Sigmoid colon (tissue), 7 donors: ENCODE data around the gene TRAF4. TPM values are rescaled to one million over a fixed set of nuclear protein-coding genes. Genes with fewer than 3 reads are reported as not detected.
"Not testable (repeated sequence)": the region's sequence is repeated elsewhere in the genome, so short reads cannot be mapped to it uniquely, and the experiment has no call there.

Experiments used
- DNase-seq: peaks from one replicate; pipeline ENCODE4 v3.0.0-alpha.2; 2019
- H3K27ac ChIP-seq, 4 donors: fragments of 200-600 bp; sonication (generic); one replicate each; pipeline ENCODE4 v1.5.1; 2016 to 2019; ENCODE audit warnings: mild to moderate bottlenecking in 1 of 4
- H3K27me3 ChIP-seq, 3 donors: fragments of 200-600 bp; sonication (generic); one replicate each; pipeline ENCODE4 v1.5.1; 2019; ENCODE audit warnings: mild to moderate bottlenecking in 1 of 3
- H3K36me3 ChIP-seq, 4 donors: fragments of 200-600 bp; sonication (generic); one replicate each; pipeline ENCODE4 v1.5.1; 2016 to 2019
- H3K4me1 ChIP-seq, 4 donors: fragments of 200-600 bp; sonication (generic); one replicate each; pipeline ENCODE4 v1.5.1; 2017 to 2019
- H3K4me3 ChIP-seq, 4 donors: fragments of 200-600 bp; sonication (generic); one replicate each; pipeline ENCODE4 v1.5.1; 2017 to 2019; ENCODE audit warnings: mild to moderate bottlenecking in 2 of 4, moderate library complexity in 1 of 4
- H3K9me3 ChIP-seq, 4 donors: fragments of 200-600 bp in 3 of 4; sonication (generic) in 3 of 4; one replicate each; pipeline versions ENCODE4 v1.5.1 to v1.6.1; 2013 to 2019
- EP300 ChIP-seq, 4 donors: sonication (generic); formaldehyde crosslinking; IDR thresholded peaks; one replicate each; pipeline ENCODE4 v1.6.1; 2017; ENCODE audit warnings: antibody characterized with exemption in 4 of 4
- POLR2A ChIP-seq, 2 donors: fragments of 450-650 bp; IDR thresholded peaks; one replicate each; pipeline ENCODE4 v1.6.1; 2016; ENCODE audit warnings: antibody characterized with exemption in 2 of 2, mild to moderate bottlenecking in 2 of 2, moderate library complexity in 2 of 2
- POLR2AphosphoS5 ChIP-seq, 4 donors: sonication (generic); formaldehyde crosslinking; IDR thresholded peaks; one replicate each; pipeline ENCODE4 v1.6.1; 2017; ENCODE audit warnings: antibody characterized with exemption in 4 of 4
- WGBS, 2 donors: extraction: QIAGEN DNeasy Blood & Tissue Kit; methylation state at CpG; one replicate each; pipeline ENCODE4 v1.1.7; 2013; 5-methylcytosine and 5-hydroxymethylcytosine counted together
- intact Hi-C: fragments of 100-400 bp; cut with DNase I; formaldehyde crosslinking; loops from one replicate; pipeline ENCODE4 v1.15.1; 2023
- polyA plus RNA-seq, 3 donors: library from polyadenylated mRNA; stranded (reverse); fragments of 200-250 nt; gene quantifications; one replicate each; pipeline ENCODE4 v1.2.3, GENCODE V29; 2013
- total RNA-seq, 4 donors: library from RNA; depleted of rRNA; stranded (reverse); fragments of >200 nt; gene quantifications; one replicate each; pipeline ENCODE4 v1.1.0, GENCODE V29; 2016
- TF ChIP-seq, protein P1 (sequence below), 4 experiments: fragments of 450-650 bp in 3 of 4; fragments of 200-600 bp in 1 of 4; IDR thresholded peaks; one replicate each; pipeline ENCODE4 v1.5.1; 2016 to 2019; ENCODE audit warnings: antibody characterized with exemption in 4 of 4, mild to moderate bottlenecking in 3 of 4, moderate library complexity in 2 of 4
- donor health status: healthy with polysubstance abuse.
- donor health status: Bipolar disorder and iron deficiency.
- donor health status: healthy.

The TRAF4 gene
- total and polyA plus RNA-seq, 7 donors: 3.9 to 94.1 (median 11.6) TPM

DNA sequence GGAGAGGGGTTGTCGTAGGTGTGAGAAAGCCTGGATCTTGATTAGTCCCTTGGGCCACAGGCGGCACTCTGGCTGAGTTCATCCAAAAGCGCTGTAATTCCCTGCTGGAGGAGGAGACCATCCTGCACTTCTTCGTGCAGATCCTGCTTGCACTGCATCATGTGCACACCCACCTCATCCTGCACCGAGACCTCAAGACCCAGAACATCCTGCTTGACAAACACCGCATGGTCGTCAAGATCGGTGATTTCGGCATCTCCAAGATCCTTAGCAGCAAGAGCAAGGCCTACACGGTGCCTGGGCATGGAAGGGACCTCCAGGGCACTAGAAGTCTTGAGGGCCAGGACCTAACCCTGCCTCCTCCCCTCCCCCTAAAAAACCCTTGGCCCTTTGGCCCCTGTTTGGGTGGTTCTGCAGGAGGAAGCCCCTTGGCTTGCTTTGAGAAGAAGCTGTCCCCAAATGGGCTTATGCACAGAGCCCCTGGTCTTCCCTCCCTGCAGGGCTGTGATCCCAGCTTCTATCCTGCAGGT is 9.0 kb upstream of the TRAF4 start:
- H3K27me3 ChIP-seq: no peaks in the 10 kb centered on the region
- H3K36me3 ChIP-seq: no peaks in the 10 kb centered on the region
- no peak for TF ChIP-seq POLR2AphosphoS5 (IDR thresholded peaks at IDR 0.05)
- TF ChIP-seq POLR2A (IDR thresholded peaks at IDR 0.05): no peak
- TF ChIP-seq EP300 (IDR thresholded peaks at IDR 0.05): no peak
- TF ChIP-seq, protein P1, sequence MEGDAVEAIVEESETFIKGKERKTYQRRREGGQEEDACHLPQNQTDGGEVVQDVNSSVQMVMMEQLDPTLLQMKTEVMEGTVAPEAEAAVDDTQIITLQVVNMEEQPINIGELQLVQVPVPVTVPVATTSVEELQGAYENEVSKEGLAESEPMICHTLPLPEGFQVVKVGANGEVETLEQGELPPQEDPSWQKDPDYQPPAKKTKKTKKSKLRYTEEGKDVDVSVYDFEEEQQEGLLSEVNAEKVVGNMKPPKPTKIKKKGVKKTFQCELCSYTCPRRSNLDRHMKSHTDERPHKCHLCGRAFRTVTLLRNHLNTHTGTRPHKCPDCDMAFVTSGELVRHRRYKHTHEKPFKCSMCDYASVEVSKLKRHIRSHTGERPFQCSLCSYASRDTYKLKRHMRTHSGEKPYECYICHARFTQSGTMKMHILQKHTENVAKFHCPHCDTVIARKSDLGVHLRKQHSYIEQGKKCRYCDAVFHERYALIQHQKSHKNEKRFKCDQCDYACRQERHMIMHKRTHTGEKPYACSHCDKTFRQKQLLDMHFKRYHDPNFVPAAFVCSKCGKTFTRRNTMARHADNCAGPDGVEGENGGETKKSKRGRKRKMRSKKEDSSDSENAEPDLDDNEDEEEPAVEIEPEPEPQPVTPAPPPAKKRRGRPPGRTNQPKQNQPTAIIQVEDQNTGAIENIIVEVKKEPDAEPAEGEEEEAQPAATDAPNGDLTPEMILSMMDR (IDR thresholded peaks at IDR 0.05): no peak
- H3K9me3 ChIP-seq: no peaks in the 10 kb centered on the region
- intact Hi-C loops: no loop called here
- no peak overlapping the region for H3K4me3 ChIP-seq
- 89 to 92% methylated on average over 10 of the region's 10 CpGs for WGBS, 2 donors
- no peak overlapping the region for H3K27ac ChIP-seq
- H3K4me1 ChIP-seq: no peaks in the 10 kb centered on the region
- DNase-seq: no peak

DNA sequence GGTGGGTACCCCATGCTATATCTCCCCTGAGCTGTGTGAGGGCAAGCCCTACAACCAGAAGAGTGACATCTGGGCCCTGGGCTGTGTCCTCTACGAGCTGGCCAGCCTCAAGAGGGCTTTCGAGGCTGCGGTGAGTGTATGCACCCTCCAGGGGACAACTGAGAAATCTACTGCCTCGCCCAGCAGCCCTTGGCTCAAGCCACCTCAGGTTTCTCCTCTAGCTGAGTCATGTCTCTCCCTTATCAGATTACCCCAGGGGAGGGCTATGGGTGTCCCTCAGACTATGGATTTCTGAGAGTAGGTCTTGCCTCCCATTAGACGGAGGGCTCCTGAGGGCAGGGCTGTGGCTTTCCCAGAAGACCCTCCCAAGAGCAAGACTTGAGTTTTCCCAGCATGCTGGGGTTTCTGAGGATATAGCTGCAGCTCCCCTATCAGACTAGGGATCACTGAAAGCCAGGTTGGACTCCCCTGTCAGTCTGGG is 8.5 kb upstream of the TRAF4 start:
- no peak for TF ChIP-seq POLR2A (IDR thresholded peaks at IDR 0.05)
- no peak for TF ChIP-seq POLR2AphosphoS5 (IDR thresholded peaks at IDR 0.05)
- TF ChIP-seq EP300 (IDR thresholded peaks at IDR 0.05): no peak
- TF ChIP-seq, protein P1 (IDR thresholded peaks at IDR 0.05): no peak
- intact Hi-C loops: no loop called here
- DNase-seq: no peak
- 80 to 86% methylated on average over 5 of the region's 5 CpGs for WGBS, 2 donors
- no peaks in the 10 kb centered on the region for H3K36me3 ChIP-seq
- no peaks in the 10 kb centered on the region for H3K4me1 ChIP-seq
- H3K9me3 ChIP-seq: no peaks in the 10 kb centered on the region
- no peak overlapping the region for H3K4me3 ChIP-seq
- H3K27me3 ChIP-seq: no peaks in the 10 kb centered on the region
- no peak overlapping the region for H3K27ac ChIP-seq

DNA sequence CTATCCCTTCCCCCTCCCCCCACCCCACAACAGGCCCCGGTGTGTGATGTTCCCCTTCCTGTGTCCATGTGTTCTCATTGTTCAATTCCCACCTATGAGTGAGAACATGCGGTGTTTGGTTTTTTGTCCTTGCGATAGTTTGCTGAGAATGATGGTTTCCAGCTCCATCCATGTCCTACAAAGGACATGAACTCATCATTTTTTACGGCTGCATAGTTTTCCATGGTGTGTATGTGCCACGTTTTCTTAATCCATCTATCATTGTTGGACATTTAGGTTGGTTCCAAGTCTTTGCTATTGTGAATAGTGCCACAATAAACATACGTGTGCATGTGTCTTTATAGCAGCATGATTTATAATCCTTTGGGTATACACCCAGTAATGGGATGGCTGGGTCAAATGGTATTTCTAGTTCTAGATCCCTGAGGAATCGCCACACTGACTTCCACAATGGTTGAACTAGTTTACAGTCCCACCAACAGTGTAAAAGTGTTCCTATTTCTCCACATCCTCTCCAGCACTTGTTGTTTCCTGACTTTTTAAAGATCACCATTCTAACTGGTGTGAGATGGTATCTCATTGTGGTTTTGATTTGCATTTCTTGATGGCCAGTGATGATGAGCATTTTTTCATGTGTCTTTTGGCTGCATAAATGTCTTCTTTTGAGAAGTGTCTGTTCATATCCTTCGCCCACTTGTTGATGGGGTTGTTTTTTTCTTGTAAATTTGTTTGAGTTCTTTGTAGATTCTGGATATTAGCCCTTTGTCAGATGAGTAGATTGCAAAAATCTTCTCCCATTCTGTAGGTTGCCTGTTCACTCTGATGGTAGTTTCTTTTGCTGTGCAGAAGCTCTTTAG is 7.7 kb upstream of the TRAF4 start:
- H3K36me3 ChIP-seq, DNase-seq, H3K27me3 ChIP-seq, H3K27ac ChIP-seq, H3K4me3 ChIP-seq, intact Hi-C loops, H3K4me1 ChIP-seq, H3K9me3 ChIP-seq: not testable (repeated sequence)
- 92 to 95% methylated on average over 5 of the region's 8 CpGs for WGBS, 2 donors

DNA sequence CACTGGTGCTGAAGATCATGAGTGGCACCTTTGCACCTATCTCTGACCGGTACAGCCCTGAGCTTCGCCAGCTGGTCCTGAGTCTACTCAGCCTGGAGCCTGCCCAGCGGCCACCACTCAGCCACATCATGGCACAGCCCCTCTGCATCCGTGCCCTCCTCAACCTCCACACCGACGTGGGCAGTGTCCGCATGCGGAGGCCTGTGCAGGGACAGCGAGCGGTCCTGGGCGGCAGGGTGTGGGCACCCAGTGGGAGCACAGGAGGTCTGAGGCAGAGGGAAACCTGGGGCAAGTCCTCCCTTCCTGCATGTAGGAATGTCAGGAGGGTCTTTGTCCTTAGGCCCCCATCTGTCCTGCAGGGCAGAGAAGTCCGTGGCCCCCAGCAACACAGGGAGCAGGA is 6.5 kb upstream of the TRAF4 start:
- Histone ChIP-seq H3K27me3 (no peaks in the 10 kb centered on the region), H3K36me3 (no peaks in the 10 kb centered on the region), H3K9me3 (no peaks in the 10 kb centered on the region), H3K27ac (no peak overlapping the region), H3K4me3 (no peak overlapping the region), H3K4me1 (no peaks in the 10 kb centered on the region)
- DNase-seq: no peak
- intact Hi-C loops: no loop called here
- WGBS, 2 donors: 96 to 98% methylated on average over 12 of the region's 12 CpGs
- TF ChIP-seq, protein P1 (IDR thresholded peaks at IDR 0.05): no peak
- TF ChIP-seq POLR2AphosphoS5 (IDR thresholded peaks at IDR 0.05) (no peak), EP300 (IDR thresholded peaks at IDR 0.05) (no peak), POLR2A (IDR thresholded peaks at IDR 0.05) (no peak)

DNA sequence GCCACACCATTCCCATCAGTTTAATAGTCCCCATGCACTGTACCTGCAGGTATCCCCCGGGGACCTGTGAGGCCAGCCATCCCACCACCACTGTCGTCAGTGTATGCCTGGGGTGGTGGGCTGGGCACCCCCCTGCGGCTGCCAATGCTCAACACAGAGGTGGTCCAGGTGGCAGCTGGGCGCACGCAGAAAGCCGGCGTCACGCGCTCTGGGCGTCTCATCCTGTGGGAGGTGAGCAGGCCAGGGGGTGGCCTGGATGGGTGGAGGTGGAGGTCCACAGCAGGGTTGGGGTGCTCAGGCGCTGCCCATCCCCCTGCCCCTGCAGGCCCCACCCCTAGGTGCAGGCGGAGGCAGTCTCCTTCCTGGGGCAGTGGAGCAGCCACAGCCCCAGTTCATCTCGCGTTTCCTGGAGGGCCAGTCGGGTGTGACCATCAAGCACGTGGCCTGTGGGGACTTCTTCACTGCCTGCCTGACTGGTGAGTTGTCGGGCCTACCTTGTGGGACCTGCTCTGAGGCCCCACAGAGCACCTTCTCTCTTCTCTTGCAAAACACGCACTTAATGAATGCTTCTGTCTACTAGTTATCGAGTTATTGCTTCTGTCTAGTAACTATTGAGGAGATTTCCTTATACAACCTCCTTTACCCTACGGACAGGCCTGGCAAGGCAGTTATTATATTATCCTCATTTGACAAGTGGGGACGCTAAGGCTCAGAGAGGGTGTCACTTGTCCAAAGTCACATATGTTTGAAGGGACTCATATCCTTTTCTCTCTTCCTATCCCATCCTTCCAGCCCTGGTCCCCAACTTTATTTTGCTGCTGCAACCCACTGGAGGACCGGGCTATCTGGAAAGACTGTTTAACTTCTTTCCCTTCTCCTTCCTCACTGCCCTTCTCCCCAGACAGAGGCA is 5.8 kb upstream of the TRAF4 start:
- peaks cover 0 to 5% (median 4%) of the 10 kb centered on the region in 4 donors for H3K4me1 ChIP-seq
- TF ChIP-seq POLR2A (IDR thresholded peaks at IDR 0.05): no peak
- no peak for TF ChIP-seq POLR2AphosphoS5 (IDR thresholded peaks at IDR 0.05)
- no peak for TF ChIP-seq EP300 (IDR thresholded peaks at IDR 0.05)
- TF ChIP-seq, protein P1 (IDR thresholded peaks at IDR 0.05): no peak
- no peaks in the 10 kb centered on the region for H3K27me3 ChIP-seq
- WGBS, 2 donors: 72 to 73% methylated on average over 22 of the region's 22 CpGs
- no peaks in the 10 kb centered on the region for H3K9me3 ChIP-seq
- H3K27ac ChIP-seq: no peak overlapping the region
- no peak overlapping the region for H3K4me3 ChIP-seq
- intact Hi-C loops: no loop called here
- no peak for DNase-seq
- H3K36me3 ChIP-seq: no peaks in the 10 kb centered on the region
